NCI-H69 (cell line): Measurements from ENCODE around the gene GFRA1.
"Not testable (repeated sequence)": the region's sequence is repeated elsewhere in the genome, so short reads cannot be mapped to it uniquely, and the experiment has no call there.

ENCODE experiments used
- DNase-seq: peaks from one replicate; lab custom pipeline; 2025; lab: John Stamatoyannopoulos, UW

Gene GFRA1

DNA sequence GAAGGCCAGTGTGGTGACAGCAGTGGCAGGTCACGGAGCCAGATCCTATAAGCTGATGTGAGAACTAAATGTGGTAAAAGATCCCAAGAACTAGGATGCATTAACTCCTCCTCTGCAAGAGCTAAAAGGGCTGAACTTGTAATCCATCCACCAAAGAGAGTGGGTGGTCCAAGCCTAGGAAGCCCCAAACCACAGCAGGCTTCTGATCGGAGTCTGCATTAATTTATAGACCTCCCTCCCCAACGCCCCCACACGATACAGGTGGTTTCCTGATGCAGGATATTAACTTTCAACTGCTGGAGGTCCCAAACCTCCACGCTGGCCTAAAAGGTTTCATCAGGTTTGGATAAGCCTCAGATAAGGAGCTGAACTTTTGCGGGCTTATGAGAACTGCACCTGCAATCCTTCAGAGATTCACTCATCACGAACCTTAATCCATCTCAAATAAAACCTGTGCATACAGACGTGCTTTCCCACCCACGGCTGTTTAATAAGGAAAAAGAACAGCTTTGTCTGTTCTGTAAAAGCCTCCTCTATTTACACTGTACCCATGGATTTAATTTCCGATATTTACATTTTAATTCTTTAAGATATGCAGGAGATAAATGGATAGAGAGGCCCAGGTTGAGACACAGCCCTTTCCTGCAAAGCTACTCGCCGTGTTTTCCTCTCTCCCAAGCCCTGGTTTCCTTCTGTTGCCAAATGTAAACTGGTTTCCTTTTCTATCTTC lies 74.9 kb downstream of the GFRA1 start:
- no peak for DNase-seq

DNA sequence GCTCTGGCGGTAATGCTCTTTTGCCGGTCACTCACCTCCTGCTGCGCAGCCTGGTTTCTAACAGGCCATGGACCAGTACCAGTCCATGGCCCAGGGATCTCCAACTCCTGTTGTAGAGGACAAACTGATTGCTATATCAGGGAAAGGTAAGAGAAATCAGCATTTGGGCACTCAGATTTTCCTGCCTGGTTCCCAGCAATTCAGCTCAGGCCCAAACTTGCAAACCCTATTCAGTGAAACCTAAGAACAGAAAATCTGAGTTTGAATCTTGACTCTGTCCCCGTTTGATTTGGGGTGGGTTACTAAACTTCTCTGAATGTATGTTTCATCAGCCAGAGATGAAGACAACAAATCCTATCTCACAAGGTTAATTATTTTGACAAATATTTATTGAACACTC lies 77.4 kb downstream of the GFRA1 start:
- no peak for DNase-seq

DNA sequence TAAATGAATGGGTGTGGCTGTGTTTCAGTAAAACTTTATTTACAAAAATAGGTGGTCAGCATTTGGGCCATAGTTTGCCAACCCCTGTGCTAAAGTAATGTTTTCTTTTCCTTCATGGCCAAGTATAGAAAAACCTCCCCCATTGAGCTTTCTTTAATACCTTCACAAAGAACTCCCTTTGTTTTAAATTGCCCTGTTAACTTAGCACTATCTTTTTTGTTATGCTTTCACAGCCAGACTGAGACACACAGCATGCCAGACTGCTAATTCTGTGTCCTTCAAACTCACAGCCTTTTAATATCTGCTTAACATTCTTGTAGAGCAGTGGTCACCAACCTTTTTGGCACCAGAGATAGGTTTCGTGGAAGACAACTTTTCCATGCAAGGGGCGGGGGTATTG lies 78.0 kb downstream of the GFRA1 start:
- no peak for DNase-seq

DNA sequence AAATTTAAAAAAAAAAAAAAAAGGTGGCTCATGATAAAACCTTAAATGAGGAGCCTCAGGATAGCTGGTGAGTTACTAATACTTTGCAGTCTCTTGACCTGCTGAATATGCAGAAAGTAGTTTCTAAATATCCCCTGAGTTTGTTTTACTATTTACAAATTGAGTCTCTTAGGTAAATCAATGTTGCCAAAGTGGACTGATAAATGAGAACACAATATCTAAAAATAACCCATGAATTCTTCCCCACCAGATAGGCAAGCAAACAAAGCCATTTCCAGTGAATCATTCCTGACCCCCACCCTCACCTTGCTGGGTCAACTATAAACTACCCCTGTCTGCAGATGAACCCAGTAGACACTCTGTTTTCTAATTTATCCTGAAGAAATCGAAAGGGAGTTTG lies 78.9 kb downstream of the GFRA1 start:
- no peak for DNase-seq

DNA sequence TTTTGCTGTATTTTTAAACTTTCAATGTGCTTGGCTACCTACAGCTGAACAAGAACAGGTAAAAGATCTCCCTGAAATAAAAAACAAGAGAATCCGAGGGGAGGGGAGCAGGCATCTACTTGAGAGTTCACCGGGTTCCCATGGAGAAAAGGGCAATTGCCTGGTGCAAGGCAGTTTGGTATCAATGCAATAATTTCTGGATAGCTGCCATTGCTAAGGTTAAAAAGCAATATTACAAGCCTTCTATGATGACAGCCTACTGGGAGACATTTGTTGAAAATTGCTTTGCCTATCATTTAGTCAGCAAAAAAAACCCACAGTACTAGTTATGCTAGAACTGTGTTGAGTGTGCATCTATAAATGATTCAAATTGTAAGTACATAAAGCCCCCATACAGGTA lies 82.1 kb downstream of the GFRA1 start:
- DNase-seq, result peak; percentile 36

DNA sequence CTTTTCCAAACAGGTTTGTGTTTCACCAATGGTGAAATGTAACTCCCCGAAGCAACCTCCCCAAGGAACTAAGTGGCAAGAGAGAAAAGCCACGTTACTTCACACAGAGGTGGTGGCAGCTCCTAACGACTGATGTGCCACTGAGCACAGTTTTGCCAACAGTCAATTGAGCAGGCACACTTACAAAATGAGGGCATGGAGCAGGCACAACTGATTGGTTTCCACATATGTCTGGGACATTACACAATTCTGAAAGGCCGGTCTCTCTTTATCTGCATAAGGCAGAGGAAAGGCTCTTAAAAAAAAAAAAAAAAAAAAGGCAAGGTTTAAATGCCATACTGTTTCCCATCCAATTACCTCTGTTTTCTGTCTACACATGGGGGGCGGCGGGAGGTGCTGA lies 86.7 kb downstream of the GFRA1 start:
- DNase-seq, result no peak

DNA sequence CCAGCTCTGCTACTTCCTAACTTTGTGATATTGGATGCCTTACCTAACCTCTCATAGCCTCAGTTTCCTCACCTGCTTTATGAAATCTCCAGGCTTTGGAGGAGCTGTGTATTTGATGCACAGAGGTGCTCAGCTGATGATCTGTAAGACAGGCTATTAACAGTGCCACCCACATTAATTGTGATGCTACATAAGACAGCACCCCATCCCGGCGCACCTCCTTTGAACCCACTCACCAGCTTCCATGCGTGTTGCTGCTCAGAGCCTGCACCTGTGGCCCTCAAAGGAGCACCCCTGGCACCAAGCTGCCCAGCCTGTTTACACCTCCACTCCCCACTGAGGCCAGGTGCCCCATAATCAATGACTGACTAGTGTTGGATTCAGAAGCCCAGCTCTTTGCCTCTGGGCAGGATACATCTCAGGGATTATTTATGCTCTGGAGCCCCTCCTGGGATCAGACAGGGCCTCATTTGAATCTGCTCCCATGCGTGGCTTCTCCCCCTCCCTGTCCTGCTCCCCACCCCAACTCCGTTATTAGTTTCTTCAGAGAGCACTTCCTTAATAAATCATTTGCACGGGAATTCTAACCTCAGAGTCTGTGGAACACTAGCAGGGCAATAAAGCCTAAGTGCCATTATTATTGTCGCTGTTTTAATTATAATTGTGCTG lies 87.7 kb downstream of the GFRA1 start:
- DNase-seq, result peak; percentile 54

DNA sequence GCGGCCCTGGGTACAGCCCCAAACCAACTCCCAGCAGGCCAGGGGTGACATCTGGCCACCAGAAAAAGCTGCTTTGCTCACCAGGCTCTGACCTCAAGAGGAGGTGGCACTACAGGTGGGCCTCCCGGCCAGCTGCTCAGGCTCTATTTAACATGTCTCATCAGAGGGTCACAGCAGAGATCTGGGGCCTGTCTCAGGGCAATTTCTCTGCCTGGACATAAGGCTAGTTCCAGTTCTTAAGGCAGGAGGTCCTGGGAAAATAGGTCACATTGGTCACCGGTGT lies 88.6 kb downstream of the GFRA1 start:
- DNase-seq, result peak; percentile 22

DNA sequence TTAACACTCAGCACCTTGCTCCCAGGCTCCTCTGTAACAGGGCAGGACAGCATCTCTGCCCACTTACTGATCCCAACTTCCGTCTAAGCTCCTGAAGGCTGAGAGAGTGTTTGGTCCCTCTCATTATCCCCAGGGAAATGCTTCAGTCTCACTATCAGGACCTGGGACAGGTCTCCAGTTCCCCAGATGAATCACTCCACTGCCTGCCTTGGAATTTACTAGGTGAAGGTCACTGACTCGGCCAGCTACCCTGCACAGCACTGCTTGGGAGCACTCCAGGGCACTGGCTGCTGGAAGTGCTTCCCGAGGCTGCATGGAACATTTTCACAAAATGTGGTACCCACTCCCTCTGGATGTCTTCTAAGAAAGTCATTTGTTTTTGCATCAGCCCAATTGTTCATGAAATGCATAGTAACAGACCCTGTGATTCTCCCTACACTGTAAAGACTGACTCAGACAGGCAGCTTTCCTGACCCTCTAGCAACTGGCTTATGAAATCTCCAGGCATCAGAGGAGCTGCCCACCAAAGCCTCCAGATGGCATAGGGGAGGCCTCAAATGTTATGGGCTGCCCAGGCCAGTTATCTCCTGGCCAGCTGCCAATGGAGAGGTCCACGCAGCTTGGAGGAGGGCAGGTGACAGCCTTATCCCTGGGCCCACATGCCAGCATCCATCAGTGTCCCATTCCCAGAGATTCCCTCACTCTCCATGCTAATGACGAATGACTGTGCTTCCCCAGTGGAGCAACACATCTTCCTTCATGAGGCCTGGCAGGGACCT lies 89.1 kb downstream of the GFRA1 start:
- peak; percentile 25 for DNase-seq

DNA sequence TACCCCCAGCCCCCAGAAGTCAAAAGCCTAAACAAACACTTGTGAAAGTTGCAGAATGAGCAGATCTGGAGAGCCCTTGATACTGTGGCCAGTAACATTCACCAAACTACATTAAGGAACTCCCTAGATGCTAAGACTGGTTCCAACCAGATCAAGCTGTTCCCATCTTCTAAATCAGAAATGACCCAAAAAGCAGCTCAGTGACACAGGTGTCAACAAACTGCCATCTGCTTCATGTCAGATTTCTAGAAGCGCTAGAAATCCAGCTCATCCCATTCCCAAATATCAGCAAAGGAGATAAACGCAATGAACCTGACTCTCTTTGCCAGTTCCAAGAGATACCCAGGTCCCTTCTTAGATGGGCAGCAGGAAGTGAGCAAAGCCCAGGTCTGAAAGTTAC lies 90.6 kb downstream of the GFRA1 start:
- DNase-seq, result no peak

DNA sequence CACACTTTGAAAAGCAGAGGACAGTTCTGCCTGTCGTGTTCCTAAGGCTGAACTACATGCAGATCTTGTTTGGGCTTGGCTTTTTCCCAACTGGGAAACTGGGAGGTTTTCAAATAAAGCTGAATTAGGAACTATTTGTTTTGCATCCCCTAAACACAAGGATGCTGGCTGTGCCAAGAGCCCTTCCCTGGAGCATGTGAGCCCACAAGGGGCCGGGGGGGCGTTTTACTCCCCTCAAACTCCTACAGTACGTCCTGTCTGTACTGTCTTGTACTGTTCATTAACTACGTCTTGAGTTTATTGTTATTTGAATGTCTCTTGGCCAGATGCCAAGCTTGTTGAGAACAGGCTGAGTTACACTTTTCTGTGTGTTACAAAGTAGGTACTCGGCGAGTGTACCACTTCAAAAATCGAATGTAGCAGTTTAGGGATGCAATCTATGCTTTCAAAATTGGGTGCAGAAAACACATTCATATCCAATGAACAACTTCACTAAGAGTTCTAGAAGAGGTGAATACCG lies 94.9 kb downstream of the GFRA1 start:
- DNase-seq, result peak; percentile 4

DNA sequence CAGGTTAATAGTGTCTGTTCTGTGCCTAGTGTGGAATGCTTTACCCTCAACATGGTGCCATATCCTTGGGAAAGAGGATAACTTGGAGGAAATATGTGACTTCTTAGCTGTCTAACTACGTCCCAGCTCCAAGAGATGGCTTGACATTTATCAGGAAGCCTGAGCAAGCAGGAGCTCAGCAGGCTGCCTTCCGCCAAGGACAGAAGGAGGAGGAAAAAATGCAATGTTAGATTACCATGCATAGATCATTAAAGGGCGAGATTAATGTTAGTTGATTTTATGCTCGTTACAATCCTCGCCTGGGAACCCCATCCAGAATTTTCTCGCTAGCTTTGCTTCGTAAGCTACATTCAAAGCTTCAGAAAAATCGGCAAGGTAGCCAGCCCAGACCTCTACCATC lies 97.8 kb downstream of the GFRA1 start:
- no peak for DNase-seq

DNA sequence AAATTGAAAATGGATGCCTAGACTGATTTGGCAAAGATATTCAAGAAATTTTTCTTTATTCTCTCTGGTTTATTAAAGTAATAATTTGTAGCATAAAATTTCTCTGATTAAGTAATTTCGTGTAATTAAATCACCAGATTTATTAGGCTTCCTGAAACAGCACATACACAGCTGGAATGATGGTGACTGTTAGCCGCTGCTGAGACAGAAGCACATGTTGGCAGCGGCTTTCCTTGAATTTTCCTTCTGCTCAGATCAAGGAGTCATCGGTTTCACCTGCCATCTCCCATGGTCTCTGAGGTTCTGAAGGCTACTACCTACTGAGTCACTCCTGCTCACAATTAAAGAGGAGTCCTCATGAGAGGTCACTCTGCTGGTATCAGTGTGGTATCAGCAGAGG lies 101.5 kb downstream of the GFRA1 start:
- no peak for DNase-seq

DNA sequence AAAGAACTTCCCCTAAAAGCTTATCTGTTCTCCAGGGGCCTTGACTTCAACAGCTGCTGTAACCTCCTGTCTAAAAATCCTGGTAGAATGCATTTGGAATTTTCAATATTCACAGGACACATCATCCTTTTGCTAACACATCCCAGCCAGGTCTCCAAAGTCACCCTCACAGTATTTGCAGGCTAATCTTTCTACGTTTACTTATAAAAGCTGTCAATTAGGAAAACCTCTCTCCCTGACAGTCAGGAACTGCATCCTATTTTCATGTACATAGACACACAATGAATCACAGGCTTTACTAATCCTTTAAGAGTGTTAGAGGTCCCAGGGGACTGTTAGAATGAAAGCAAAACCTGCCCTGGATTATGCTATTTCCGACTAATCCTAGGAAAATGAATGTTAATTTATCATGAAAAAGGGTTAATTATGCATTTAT lies 102.2 kb downstream of the GFRA1 start:
- DNase-seq, result peak; percentile 39

DNA sequence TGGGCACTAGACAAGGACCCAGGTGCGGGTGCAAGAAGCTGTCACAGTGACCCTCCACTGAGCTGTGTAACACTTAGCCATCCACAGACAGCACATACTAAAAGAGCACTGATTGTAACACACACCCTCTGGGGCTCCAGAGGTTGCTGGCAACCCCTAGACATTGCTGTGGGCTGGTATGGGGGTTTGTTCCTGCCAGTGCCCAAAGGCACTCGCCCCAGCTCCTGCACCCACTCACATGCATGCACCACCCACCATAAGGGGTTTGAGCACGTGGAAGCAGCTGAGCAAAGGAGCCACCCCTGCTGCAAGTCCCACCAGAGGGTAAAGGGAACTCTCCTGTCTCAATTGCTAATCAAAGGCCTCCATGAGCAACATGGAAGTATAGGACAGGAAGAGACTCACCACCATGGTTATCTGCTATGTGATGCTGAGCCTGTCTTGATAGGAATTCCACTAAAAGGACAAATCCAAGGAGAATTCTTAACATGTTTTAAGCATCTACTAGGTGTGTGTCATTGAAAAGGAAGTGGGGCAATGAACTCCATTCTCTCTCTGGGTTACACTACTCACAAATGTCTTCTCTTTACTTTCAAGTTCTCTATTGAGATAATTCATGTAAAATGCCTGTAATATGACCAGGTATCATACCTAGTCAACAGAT lies 103.1 kb downstream of the GFRA1 start:
- DNase-seq, result no peak

DNA sequence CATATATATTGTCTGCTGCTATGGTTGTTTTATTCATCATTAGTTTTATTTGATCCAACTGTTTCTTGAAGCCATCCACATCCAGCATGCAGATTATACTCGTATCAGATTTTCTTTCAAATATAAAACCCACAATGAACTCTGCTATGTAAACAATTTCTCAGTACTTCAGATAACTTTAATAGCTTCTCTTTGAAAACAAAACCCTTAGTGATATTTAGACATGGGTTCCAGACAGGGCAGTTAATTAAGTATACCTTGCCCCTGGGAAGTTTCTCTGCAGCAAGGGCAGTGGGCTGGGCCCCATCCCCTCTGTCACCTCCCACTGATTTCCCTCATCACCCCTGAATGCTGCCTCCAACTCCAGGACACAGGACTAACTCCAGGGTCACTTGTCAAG lies 104.3 kb downstream of the GFRA1 start:
- no peak for DNase-seq

DNA sequence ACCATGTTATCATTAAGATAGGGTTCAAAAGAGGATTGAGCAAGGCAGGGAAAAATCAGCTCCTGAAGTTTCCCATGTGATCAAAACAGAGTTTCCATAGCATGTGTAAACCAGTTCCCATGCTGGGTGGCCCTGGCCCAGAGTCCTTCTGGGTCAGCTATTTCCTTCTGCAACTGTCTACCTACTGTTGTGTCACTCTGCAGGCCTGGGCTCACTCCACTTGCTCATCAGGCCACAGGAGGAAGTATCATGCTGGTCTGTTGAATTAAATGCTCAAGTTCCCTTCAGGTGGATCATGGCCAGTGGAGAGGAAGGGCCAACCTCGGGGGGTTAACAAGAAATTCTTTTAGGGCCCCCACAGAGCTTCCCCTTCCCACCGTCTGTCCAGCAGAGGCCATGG lies 104.7 kb downstream of the GFRA1 start:
- peak; percentile 1 for DNase-seq

DNA sequence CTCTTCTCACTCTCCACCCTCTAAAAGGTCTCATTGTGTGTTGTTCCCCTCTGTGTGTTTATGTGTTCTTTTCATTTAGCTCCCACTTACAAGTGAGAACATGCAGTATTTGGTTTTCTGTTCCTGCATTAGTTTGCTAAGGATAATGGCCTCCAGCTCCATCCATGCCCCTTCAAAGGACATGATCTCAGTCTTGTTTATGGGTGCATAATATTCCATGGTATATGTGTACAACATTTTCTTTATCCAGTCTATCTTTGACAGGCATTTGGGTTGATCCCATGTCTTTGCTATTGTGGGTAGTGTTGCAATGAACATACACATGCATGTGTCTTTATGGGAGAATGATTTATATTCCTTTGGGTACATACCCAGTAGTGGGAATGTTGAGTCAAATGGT lies 107.1 kb downstream of the GFRA1 start:
- not testable (repeated sequence) for DNase-seq

DNA sequence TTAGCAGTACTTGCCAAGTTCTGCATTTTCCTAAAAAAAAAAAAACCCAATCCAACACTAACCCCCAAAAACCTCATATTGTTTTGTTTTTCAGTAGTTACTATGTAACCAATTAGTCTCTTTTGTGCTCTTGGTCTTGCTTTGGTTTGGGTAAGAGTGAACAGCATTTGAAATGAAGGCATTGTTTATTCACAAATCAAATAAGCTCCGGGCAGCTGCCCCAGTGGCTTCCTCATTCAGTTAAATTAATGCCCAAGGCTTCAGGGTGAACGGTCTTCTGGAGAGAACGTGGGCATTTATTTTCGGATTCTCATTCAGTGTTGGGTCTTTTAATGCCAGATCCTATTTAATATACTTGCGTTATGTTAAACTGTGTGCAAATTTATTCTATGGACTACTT lies 108.7 kb downstream of the GFRA1 start:
- peak; percentile 17 for DNase-seq

DNA sequence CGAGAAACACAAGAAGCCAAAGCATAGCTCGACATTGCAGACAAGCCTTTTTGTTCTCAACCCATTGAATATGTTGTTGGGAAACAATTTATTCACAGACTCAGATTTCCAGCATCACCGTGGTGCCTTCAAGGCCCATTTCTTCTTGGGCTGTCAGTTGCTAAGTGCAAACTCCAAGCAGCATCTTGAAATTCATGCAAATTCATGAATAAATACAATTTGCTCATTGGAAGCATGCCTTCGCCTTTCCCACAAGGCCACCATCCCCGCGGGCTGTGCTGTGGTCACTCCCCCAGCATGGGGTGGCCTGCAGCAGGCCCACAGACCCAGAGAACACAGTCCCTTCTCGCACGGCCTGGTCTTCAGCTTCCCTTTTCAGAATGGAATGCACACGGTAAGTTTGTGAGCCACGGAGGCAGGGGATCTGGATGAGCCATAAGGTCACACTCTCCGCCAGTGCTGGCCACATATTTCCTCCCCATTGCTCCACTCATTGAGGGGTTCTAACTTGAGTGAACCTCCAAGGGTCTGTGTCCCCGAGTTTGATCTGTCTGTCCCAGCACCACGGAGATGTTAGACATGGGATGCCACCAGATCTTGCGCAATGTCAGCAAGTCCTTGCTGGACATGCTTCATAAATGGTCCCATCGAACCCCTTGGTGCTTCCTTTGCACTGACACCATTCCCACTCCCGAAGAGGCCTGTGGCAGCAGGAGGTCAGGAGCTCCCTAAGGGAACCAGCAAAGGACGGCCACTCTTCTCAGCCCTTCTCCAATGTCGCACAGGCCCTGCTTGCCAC lies 109.5 kb downstream of the GFRA1 start:
- DNase-seq, result no peak

DNA sequence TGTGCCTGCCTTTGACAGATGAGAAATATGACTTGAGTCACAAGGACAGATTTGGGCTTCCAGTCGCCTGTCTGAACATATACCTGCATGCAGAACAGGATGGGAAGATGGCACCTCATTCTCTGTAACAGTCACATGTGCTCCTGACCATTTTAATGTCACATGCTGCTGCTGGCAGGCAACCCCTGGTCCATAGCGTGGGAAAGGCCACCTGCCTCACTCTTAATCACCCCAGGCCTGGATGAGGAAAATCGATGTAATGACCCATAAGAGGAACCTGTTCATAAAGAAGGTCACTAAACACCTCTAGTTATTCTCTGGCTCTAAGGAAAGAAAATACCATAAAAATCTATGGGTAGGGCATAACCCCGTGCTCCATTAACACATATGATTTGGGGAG lies 110.2 kb downstream of the GFRA1 start:
- DNase-seq, result no peak

DNA sequence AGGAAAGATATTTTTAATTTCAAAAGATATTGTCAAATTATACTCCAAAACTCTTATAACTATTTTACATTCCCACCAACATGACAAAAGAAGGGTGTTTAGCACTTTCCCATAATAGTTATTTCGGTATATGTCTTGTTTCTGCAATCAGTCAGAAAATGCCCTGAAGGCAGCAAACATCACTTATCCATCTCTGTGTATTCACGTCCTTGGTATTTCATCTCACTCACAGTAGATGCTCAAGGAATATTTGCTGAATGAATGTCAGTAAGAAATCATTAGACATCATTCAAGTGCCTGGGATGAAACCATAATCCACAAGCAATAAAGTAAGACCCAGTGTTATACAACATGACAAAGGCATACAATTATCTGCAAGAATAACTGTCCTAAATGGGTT lies 112.7 kb downstream of the GFRA1 start:
- DNase-seq, result no peak
